Measurements from ENCODE around the gene SIGLEC8. TPM values are rescaled to one million over a fixed set of nuclear protein-coding genes. Genes with fewer than 3 reads are reported as not detected.

Gene SIGLEC8
- total RNA-seq, 3 donors from 2014 or later = 0.46 to 2.0 (median 1.5) TPM

GRCh38 chr19:51440052-51440451 is 18.2 kb downstream of the SIGLEC8 start:
- DNase-seq (peak in 1 of 3 donors; percentile 2), ATAC-seq (no peak)
- no peaks in the 10 kb centered on the region for H3K9me3 ChIP-seq
- no peak overlapping the region for H3K4me3 ChIP-seq
- H3K4me1 ChIP-seq (ENCODE audit: low read depth) = no peaks in the 10 kb centered on the region
- intact Hi-C loops (cut with DNase I, micrococcal nuclease) = no loop called here
- TF ChIP-seq CTCF (IDR thresholded peaks at IDR 0.05) = no peak
- no peaks in the 10 kb centered on the region for H3K36me3 ChIP-seq (ENCODE audit: low read depth)

GRCh38 chr19:51439021-51439465 is 19.2 kb downstream of the SIGLEC8 start:
- intact Hi-C loops (cut with DNase I, micrococcal nuclease) = loop anchor here in 1 of 2 donors (10.0 kb wide), 1 partner anchor 104 kb away; no protein-coding TSS in a partner anchor

GRCh38 chr19:51434456-51434855 is 23.8 kb downstream of the SIGLEC8 start:
- intact Hi-C loops (cut with DNase I, micrococcal nuclease) = loop anchor here in 1 of 2 donors (10.0 kb wide), 1 partner anchor 100 kb away; no protein-coding TSS in a partner anchor
- TF ChIP-seq CTCF (IDR thresholded peaks at IDR 0.05) = no peak
- no peak for DNase-seq
- Histone ChIP-seq H3K4me3 (no peak overlapping the region), H3K36me3 (ENCODE audit: low read depth) (no peaks in the 10 kb centered on the region), H3K9me3 (no peaks in the 10 kb centered on the region), H3K4me1 (ENCODE audit: low read depth) (no peaks in the 10 kb centered on the region)
- no peak for ATAC-seq

More at GRCh38 chr19:51439021-51439465, 19.2 kb downstream of the SIGLEC8 start:
- Histone ChIP-seq H3K4me1 (ENCODE audit: low read depth) (no peaks in the 10 kb centered on the region), H3K36me3 (ENCODE audit: low read depth) (no peaks in the 10 kb centered on the region), H3K9me3 (no peaks in the 10 kb centered on the region), H3K4me3 (no peak overlapping the region)
- no peak for TF ChIP-seq CTCF (IDR thresholded peaks at IDR 0.05)
- ATAC-seq (peak; percentile 52), DNase-seq (peak in 2 of 3 donors; percentile 17 to 49)

GRCh38 chr19:51433043-51433442 is 25.2 kb downstream of the SIGLEC8 start:
- intact Hi-C loops (cut with DNase I, micrococcal nuclease) = loop anchor here in 1 of 2 donors (10.0 kb wide), 1 partner anchor 98 kb away; no protein-coding TSS in a partner anchor

DNA sequence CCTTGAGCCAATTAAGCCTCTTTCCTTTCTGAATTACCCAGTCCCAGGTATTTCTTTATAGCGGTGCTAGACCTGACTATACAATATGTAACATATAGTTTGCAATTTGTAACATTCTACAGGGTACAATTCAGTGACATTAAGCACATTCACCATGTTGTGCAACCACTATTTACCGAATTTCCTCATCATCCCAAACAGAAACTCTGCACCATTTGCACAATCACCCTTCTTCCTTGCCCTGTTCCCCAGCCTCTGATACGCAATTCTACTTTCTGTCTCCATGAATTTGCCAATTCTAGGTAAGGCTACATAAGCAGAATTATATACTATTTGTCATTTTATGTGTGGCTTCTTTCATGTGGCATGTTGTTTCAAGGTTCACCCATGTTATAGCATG is 27.1 kb downstream of the SIGLEC8 start:
- H3K9me3 ChIP-seq = no peaks in the 10 kb centered on the region
- H3K4me1 ChIP-seq (ENCODE audit: low read depth) = no peaks in the 10 kb centered on the region
- intact Hi-C loops (cut with DNase I, micrococcal nuclease) = loop anchor here in 1 of 2 donors (10.0 kb wide), 1 partner anchor 96 kb away; no protein-coding TSS in a partner anchor
- no peak for TF ChIP-seq CTCF (IDR thresholded peaks at IDR 0.05)
- ATAC-seq (no peak), DNase-seq (no peak)
- H3K4me3 ChIP-seq = no peak overlapping the region
- no peaks in the 10 kb centered on the region for H3K36me3 ChIP-seq (ENCODE audit: low read depth)

More at GRCh38 chr19:51433043-51433442, 25.2 kb downstream of the SIGLEC8 start:
- Histone ChIP-seq H3K4me3 (no peak overlapping the region), H3K4me1 (ENCODE audit: low read depth) (no peaks in the 10 kb centered on the region), H3K36me3 (ENCODE audit: low read depth) (no peaks in the 10 kb centered on the region), H3K9me3 (no peaks in the 10 kb centered on the region)
- no peak for DNase-seq
- no peak for TF ChIP-seq CTCF (IDR thresholded peaks at IDR 0.05)
- no peak for ATAC-seq
